Caco-2 (cell line): ENCODE data around the gene LY6G5B. TPM values are rescaled to one million over a fixed set of nuclear protein-coding genes. Genes with fewer than 3 reads are reported as not detected.

Source experiments
- BruUV-seq: library from RNA; stranded (reverse); fragments of 400-500 nt; replicated peaks from 2 replicates; lab custom pipeline; 2021; lab: Mats Ljungman, UMichigan
- CTCF ChIA-PET: fragments of 300-600 bp; sonication (Branson Sonifier 250); formaldehyde crosslinking; loops from one replicate; lab custom pipeline; 2022; ENCODE audit warnings: antibody characterized with exemption; lab: Charles Lee
- POLR2A ChIA-PET: fragments of 300-600 bp; sonication (Branson Sonifier 250); formaldehyde crosslinking; loops from one replicate; lab custom pipeline; 2022; ENCODE audit warnings: antibody characterized with exemption; lab: Charles Lee
- DNase-seq, 2 experiments: peaks; one replicate each; pipeline versions ENCODE4 v3.0.0 to v3.0.0-alpha.2; 2020 to 2022
- H3K27me3 ChIP-seq: replicated peaks from 2 replicates; pipeline ENCODE4 v1.6.0; 2011; ENCODE audit warnings: low read length; ENCODE audit not compliant: control insufficient read depth, insufficient read depth
- H3K36me3 ChIP-seq: 2 replicates; pipeline ENCODE4 v1.5.1; 2011; ENCODE audit warnings: low read length; ENCODE audit not compliant: control insufficient read depth, insufficient read depth
- H3K4me1 ChIP-seq: fragments of 250-450 bp; sonication (Bioruptor Pico); 2 replicates; pipeline ENCODE4 v1.5.1; 2020; ENCODE audit warnings: mild to moderate bottlenecking
- H3K4me3 ChIP-seq: 2 replicates; pipeline ENCODE4 v1.5.1; 2011; ENCODE audit warnings: low read depth, mild to moderate bottlenecking, control low read depth, low read length
- H3K9me3 ChIP-seq: fragments of 250-450 bp; sonication (Bioruptor Pico); 2 replicates; pipeline ENCODE4 v1.5.1; 2020; ENCODE audit warnings: mild to moderate bottlenecking, moderate library complexity
- H3K27ac Mint-ChIP-seq: one replicate; pipeline ENCODE4 v1.8.0; 2022; ENCODE audit warnings: mixed read lengths; ENCODE audit not compliant: unreplicated experiment
- H3K27me3 Mint-ChIP-seq: one replicate; pipeline ENCODE4 v1.8.0; 2022; ENCODE audit warnings: mixed read lengths; ENCODE audit not compliant: insufficient read depth, unreplicated experiment
- H3K36me3 Mint-ChIP-seq: one replicate; pipeline ENCODE4 v1.8.0; 2022; ENCODE audit warnings: mild to moderate bottlenecking, mixed read lengths; ENCODE audit not compliant: insufficient read depth, unreplicated experiment
- H3K4me1 Mint-ChIP-seq: one replicate; pipeline ENCODE4 v1.8.0; 2022; ENCODE audit warnings: low read depth, mixed read lengths; ENCODE audit not compliant: unreplicated experiment
- H3K4me3 Mint-ChIP-seq: one replicate; pipeline ENCODE4 v1.8.0; 2022; ENCODE audit warnings: mild to moderate bottlenecking, moderate library complexity, mixed read lengths; ENCODE audit not compliant: unreplicated experiment
- H3K9me3 Mint-ChIP-seq: one replicate; pipeline ENCODE4 v1.8.0; 2022; ENCODE audit warnings: mixed read lengths; ENCODE audit not compliant: unreplicated experiment
- intact Hi-C: fragments of 100-400 bp; cut with micrococcal nuclease; formaldehyde crosslinking; loops from one replicate; pipeline ENCODE4 v1.10.0; 2022; ENCODE audit not compliant: unreplicated experiment
- total RNA-seq: library from RNA; stranded (reverse); gene quantifications from 2 replicates; pipeline ENCODE4 v1.2.3, GENCODE V29; 2022
- TF ChIP-seq, protein P1 (sequence below), 2 experiments: fragments of 200-600 bp in 1 of 2; IDR thresholded peaks; 1 replicate in 1 of 2; 2 replicates in 1 of 2; pipeline versions ENCODE4 v1.5.1 to v1.8.0; 2011 to 2022; ENCODE audit warnings: antibody characterized with exemption in 1 of 2, control low read depth in 1 of 2, inconsistent platforms in 1 of 2, low read depth in 1 of 2, low read length in 1 of 2, mild to moderate bottlenecking in 1 of 2, moderate library complexity in 1 of 2; ENCODE audit not compliant: insufficient read depth in 1 of 2, severe bottlenecking in 1 of 2, unreplicated experiment in 1 of 2

Gene LY6G5B
- total RNA-seq, 1 experiment from 2014 or later, result 17.5 TPM

DNA sequence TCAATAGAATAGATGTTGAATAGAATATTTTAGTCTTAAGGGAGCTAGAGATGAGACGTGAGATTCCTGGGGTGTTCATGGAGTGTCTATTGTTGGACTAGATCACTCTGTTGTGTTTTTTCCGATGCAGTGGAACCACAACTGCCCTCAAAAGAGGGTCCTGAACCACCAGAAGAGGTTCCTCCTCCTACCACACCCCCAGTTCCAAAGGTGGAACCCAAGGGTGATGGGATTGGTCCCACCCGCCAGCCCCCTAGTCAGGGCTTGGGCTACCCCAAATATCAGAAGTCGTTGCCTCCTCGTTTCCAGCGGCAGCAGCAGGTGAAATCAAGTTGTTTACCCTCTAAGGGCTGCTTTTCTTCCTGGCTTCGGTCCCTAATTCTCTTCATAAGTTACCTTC is 40.8 kb upstream of the LY6G5B start:
- Mint-ChIP-seq H3K36me3 (peaks cover 91% of the 10 kb centered on the region), H3K9me3 (no peaks in the 10 kb centered on the region), H3K27me3 (no peaks in the 10 kb centered on the region), H3K27ac (no peak overlapping the region), H3K4me3 (no peak overlapping the region), H3K4me1 (no peaks in the 10 kb centered on the region)
- Histone ChIP-seq H3K4me3 (no peak overlapping the region), H3K27me3 (no peaks in the 10 kb centered on the region), H3K4me1 (no peaks in the 10 kb centered on the region), H3K9me3 (no peaks in the 10 kb centered on the region), H3K36me3 (peaks cover 22% of the 10 kb centered on the region)
- CTCF ChIA-PET, result no interaction called here
- DNase-seq, result no peak
- intact Hi-C loops, result no loop called here
- TF ChIP-seq, protein P1, sequence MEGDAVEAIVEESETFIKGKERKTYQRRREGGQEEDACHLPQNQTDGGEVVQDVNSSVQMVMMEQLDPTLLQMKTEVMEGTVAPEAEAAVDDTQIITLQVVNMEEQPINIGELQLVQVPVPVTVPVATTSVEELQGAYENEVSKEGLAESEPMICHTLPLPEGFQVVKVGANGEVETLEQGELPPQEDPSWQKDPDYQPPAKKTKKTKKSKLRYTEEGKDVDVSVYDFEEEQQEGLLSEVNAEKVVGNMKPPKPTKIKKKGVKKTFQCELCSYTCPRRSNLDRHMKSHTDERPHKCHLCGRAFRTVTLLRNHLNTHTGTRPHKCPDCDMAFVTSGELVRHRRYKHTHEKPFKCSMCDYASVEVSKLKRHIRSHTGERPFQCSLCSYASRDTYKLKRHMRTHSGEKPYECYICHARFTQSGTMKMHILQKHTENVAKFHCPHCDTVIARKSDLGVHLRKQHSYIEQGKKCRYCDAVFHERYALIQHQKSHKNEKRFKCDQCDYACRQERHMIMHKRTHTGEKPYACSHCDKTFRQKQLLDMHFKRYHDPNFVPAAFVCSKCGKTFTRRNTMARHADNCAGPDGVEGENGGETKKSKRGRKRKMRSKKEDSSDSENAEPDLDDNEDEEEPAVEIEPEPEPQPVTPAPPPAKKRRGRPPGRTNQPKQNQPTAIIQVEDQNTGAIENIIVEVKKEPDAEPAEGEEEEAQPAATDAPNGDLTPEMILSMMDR (IDR thresholded peaks at IDR 0.05; ENCODE audit: insufficient read depth in 1 of 2, low read depth in 1 of 2, low read length in 1 of 2, severe bottlenecking in 1 of 2, unreplicated experiment in 1 of 2), result no peak
- no TSS peak for BruUV-seq
- POLR2A ChIA-PET, result interaction anchor here (0.6 kb wide), 1 partner anchor 77 kb away, joined by 3 read pairs; no protein-coding TSS in a partner anchor

DNA sequence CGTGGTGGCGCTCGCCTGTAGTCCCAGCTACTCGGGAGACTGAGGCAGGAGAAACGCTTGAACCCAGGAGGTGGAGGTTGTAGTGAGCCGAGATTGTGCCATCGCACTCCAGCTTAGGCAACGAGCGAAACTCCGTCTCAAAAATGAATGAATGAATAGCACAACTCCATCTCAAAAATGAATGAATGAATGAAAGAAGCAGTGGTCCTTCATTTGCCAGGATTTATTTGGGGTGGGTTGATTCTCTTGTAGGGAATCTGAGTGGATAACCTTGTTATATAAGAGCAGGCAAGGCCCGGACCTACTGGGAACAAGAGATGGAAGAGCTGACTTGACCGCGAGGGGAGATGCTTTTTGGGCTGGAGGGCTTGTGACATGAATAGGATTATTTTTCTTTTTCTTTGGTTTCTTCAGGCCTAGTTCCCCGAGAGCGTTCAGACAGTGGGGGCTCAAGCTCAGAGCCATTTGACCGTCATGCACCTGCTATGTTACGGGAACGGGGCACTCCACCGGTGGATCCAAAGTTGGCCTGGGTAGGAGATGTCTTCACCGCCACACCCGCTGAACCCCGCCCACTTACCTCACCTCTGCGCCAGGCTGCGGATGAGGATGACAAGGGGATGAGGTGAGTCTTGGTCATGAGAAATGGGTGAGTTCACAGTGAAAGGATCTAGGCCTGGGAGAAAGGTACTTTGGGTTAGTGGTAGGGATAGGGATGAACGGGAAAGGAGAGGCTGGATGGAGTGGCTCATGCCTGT is 39.4 kb upstream of the LY6G5B start:
- H3K9me3 ChIP-seq, result no peaks in the 10 kb centered on the region
- Mint-ChIP-seq H3K36me3 (peaks cover 91% of the 10 kb centered on the region), H3K9me3 (no peaks in the 10 kb centered on the region), H3K4me1 (no peaks in the 10 kb centered on the region), H3K27me3 (no peaks in the 10 kb centered on the region), H3K27ac (no peak overlapping the region), H3K4me3 (no peak overlapping the region)
- TF ChIP-seq, protein P1 (IDR thresholded peaks at IDR 0.05; ENCODE audit: insufficient read depth in 1 of 2, low read depth in 1 of 2, low read length in 1 of 2, severe bottlenecking in 1 of 2, unreplicated experiment in 1 of 2), result no peak
- intact Hi-C loops, result no loop called here
- ChIA-PET CTCF (no interaction called here), POLR2A (no interaction called here)
- peaks cover 15% of the 10 kb centered on the region for H3K36me3 ChIP-seq
- no TSS peak for BruUV-seq
- no peak for DNase-seq
- no peak overlapping the region for H3K4me3 ChIP-seq
- H3K4me1 ChIP-seq, result no peaks in the 10 kb centered on the region
- no peaks in the 10 kb centered on the region for H3K27me3 ChIP-seq

DNA sequence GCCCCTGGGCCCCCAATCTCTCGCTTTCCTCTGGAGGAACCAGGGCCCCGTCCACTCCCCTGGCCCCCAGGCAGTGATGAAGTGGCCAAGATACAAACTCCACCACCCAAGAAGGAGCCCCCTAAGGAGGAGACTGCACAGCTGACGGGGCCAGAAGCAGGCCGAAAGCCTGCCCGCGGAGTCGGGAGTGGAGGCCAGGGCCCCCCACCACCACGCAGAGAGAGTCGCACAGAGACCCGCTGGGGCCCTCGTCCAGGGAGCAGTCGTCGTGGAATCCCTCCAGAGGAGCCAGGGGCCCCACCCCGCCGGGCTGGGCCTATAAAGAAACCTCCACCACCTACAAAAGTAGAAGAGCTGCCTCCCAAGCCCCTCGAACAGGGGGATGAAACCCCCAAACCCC is 38.6 kb upstream of the LY6G5B start:
- Histone ChIP-seq H3K36me3 (peaks cover 13% of the 10 kb centered on the region), H3K4me1 (no peaks in the 10 kb centered on the region), H3K4me3 (no peak overlapping the region), H3K9me3 (no peaks in the 10 kb centered on the region), H3K27me3 (no peaks in the 10 kb centered on the region)
- Mint-ChIP-seq H3K4me1 (no peaks in the 10 kb centered on the region), H3K4me3 (no peak overlapping the region), H3K27ac (no peak overlapping the region), H3K9me3 (no peaks in the 10 kb centered on the region), H3K36me3 (peaks cover 91% of the 10 kb centered on the region), H3K27me3 (no peaks in the 10 kb centered on the region)
- no peak for DNase-seq
- POLR2A ChIA-PET, result no interaction called here
- intact Hi-C loops, result no loop called here
- TF ChIP-seq, protein P1 (IDR thresholded peaks at IDR 0.05; ENCODE audit: insufficient read depth in 1 of 2, low read depth in 1 of 2, low read length in 1 of 2, severe bottlenecking in 1 of 2, unreplicated experiment in 1 of 2), result no peak
- BruUV-seq, result TSS peak; percentile 13
- CTCF ChIA-PET, result no interaction called here
